HEK293 (cell line): ENCODE measurements around the gene ALOXE3.
A peak's percentile ranks its signal among the peaks of the same experiment; 100 is the strongest.

Source experiments
- GLIS2 ChIP-seq: fragments of 450-650 bp; formaldehyde crosslinking; IDR thresholded peaks from 2 replicates; pipeline ENCODE4 v1.5.1; 2016; ENCODE audit warnings: missing biosample characterization, missing genetic modification characterization
- HIC1 ChIP-seq: fragments of 450-650 bp; formaldehyde crosslinking; IDR thresholded peaks from 2 replicates; pipeline ENCODE4 v1.5.1; 2016; ENCODE audit warnings: missing biosample characterization, missing genetic modification characterization
- IKZF3 ChIP-seq: fragments of 450-650 bp; IDR thresholded peaks from 2 replicates; pipeline ENCODE4 v1.5.0; 2018; ENCODE audit warnings: missing biosample characterization, mild to moderate bottlenecking, missing genetic modification characterization, moderate library complexity
- KLF1 ChIP-seq: fragments of 450-650 bp; formaldehyde crosslinking; IDR thresholded peaks from 2 replicates; pipeline ENCODE4 v1.5.1; 2016; ENCODE audit warnings: missing biosample characterization, missing genetic modification characterization
- MZF1 ChIP-seq: fragments of 450-650 bp; formaldehyde crosslinking; IDR thresholded peaks from 2 replicates; pipeline ENCODE4 v1.5.1; 2017; ENCODE audit warnings: missing biosample characterization, missing genetic modification characterization, borderline replicate concordance
- OSR2 ChIP-seq: fragments of 450-650 bp; formaldehyde crosslinking; IDR thresholded peaks from 2 replicates; pipeline ENCODE4 v1.5.1; 2016; ENCODE audit warnings: missing biosample characterization, missing genetic modification characterization
- PATZ1 ChIP-seq: fragments of 450-650 bp; formaldehyde crosslinking; IDR thresholded peaks from 2 replicates; pipeline ENCODE4 v1.5.1; 2016; ENCODE audit warnings: missing biosample characterization, missing genetic modification characterization
- PRDM4 ChIP-seq: fragments of 450-650 bp; formaldehyde crosslinking; IDR thresholded peaks from 2 replicates; pipeline ENCODE4 v1.5.1; 2017; ENCODE audit warnings: missing biosample characterization, missing genetic modification characterization
- SP2 ChIP-seq: fragments of 450-650 bp; formaldehyde crosslinking; IDR thresholded peaks from 2 replicates; pipeline ENCODE4 v1.5.1; 2016; ENCODE audit warnings: missing biosample characterization, missing genetic modification characterization
- SP3 ChIP-seq: fragments of 450-650 bp; formaldehyde crosslinking; IDR thresholded peaks from 2 replicates; pipeline ENCODE4 v1.5.1; 2016; ENCODE audit warnings: missing biosample characterization, missing genetic modification characterization
- SP7 ChIP-seq: fragments of 450-650 bp; formaldehyde crosslinking; IDR thresholded peaks from 2 replicates; pipeline ENCODE4 v1.5.1; 2016; ENCODE audit warnings: missing biosample characterization, missing genetic modification characterization
- ZBTB1 ChIP-seq: fragments of 450-650 bp; formaldehyde crosslinking; IDR thresholded peaks from 2 replicates; pipeline ENCODE4 v1.5.1; 2016; ENCODE audit warnings: missing biosample characterization, missing genetic modification characterization
- ZNF10 ChIP-seq: fragments of 450-650 bp; formaldehyde crosslinking; IDR thresholded peaks from 2 replicates; pipeline ENCODE4 v1.5.1; 2017; ENCODE audit warnings: missing biosample characterization, missing genetic modification characterization
- ZNF138 ChIP-seq: fragments of 450-650 bp; formaldehyde crosslinking; IDR thresholded peaks from 2 replicates; pipeline ENCODE4 v1.5.1; 2016; ENCODE audit warnings: missing biosample characterization, missing genetic modification characterization, borderline replicate concordance
- ZNF214 ChIP-seq: fragments of 450-650 bp; formaldehyde crosslinking; IDR thresholded peaks from 2 replicates; pipeline ENCODE4 v1.5.1; 2017; ENCODE audit warnings: missing biosample characterization, mild to moderate bottlenecking, missing genetic modification characterization, borderline replicate concordance
- ZNF23 ChIP-seq: fragments of 450-650 bp; formaldehyde crosslinking; IDR thresholded peaks from 2 replicates; pipeline ENCODE4 v1.5.1; 2016; ENCODE audit warnings: missing biosample characterization, missing genetic modification characterization, borderline replicate concordance
- ZNF335 ChIP-seq: fragments of 450-650 bp; formaldehyde crosslinking; conservative IDR thresholded peaks from 2 replicates; pipeline ENCODE4 v1.5.1; 2016; ENCODE audit warnings: missing biosample characterization, missing genetic modification characterization
- ZNF366 ChIP-seq: fragments of 450-650 bp; formaldehyde crosslinking; conservative IDR thresholded peaks from 2 replicates; pipeline ENCODE4 v1.5.1; 2016; ENCODE audit warnings: missing biosample characterization, missing genetic modification characterization
- ZNF426 ChIP-seq: fragments of 450-650 bp; formaldehyde crosslinking; IDR thresholded peaks from 2 replicates; pipeline ENCODE4 v1.5.1; 2017; ENCODE audit warnings: missing biosample characterization, missing genetic modification characterization, mild to moderate bottlenecking, inconsistent platforms, moderate library complexity
- ZNF530 ChIP-seq: fragments of 450-650 bp; formaldehyde crosslinking; IDR thresholded peaks from 2 replicates; pipeline ENCODE4 v1.5.1; 2016; ENCODE audit warnings: low read depth, missing biosample characterization, missing genetic modification characterization
- ZNF558 ChIP-seq: fragments of 450-650 bp; formaldehyde crosslinking; IDR thresholded peaks from 2 replicates; pipeline ENCODE4 v1.5.1; 2016; ENCODE audit warnings: missing biosample characterization, missing genetic modification characterization
- ZNF561 ChIP-seq: fragments of 450-650 bp; IDR thresholded peaks from 2 replicates; pipeline ENCODE4 v1.5.1; 2018; ENCODE audit warnings: missing biosample characterization, missing genetic modification characterization, borderline replicate concordance
- ZNF571 ChIP-seq: fragments of 450-650 bp; formaldehyde crosslinking; IDR thresholded peaks from 2 replicates; pipeline ENCODE4 v1.5.0; 2017; ENCODE audit warnings: missing biosample characterization, missing genetic modification characterization
- ZNF600 ChIP-seq: fragments of 450-650 bp; formaldehyde crosslinking; IDR thresholded peaks from 2 replicates; pipeline ENCODE4 v1.5.1; 2016; ENCODE audit warnings: missing biosample characterization, missing genetic modification characterization
- ZNF629 ChIP-seq: fragments of 450-650 bp; formaldehyde crosslinking; IDR thresholded peaks from 2 replicates; pipeline ENCODE4 v1.5.1; 2017; ENCODE audit warnings: missing biosample characterization, missing genetic modification characterization
- ZNF645 ChIP-seq: fragments of 450-650 bp; formaldehyde crosslinking; IDR thresholded peaks from 2 replicates; pipeline ENCODE4; 2016; ENCODE audit warnings: missing biosample characterization, missing genetic modification characterization
- ZNF701 ChIP-seq: fragments of 450-650 bp; formaldehyde crosslinking; IDR thresholded peaks from 2 replicates; pipeline ENCODE4 v1.5.1; 2016; ENCODE audit warnings: missing biosample characterization, missing genetic modification characterization
- ZNF777 ChIP-seq: fragments of 450-650 bp; formaldehyde crosslinking; IDR thresholded peaks from 2 replicates; pipeline ENCODE4 v1.5.1; 2017; ENCODE audit warnings: missing biosample characterization, missing genetic modification characterization, borderline replicate concordance
- TF ChIP-seq, protein P1 (sequence below): fragments of 450-650 bp; formaldehyde crosslinking; IDR thresholded peaks from 2 replicates; pipeline ENCODE4 v1.5.1; 2017; ENCODE audit warnings: missing biosample characterization, missing genetic modification characterization
- TF ChIP-seq, protein P2 (sequence below): fragments of 450-650 bp; formaldehyde crosslinking; IDR thresholded peaks from 2 replicates; pipeline ENCODE4 v1.5.1; 2017; ENCODE audit warnings: missing biosample characterization, mild to moderate bottlenecking, missing genetic modification characterization, moderate library complexity

The ALOXE3 gene

DNA sequence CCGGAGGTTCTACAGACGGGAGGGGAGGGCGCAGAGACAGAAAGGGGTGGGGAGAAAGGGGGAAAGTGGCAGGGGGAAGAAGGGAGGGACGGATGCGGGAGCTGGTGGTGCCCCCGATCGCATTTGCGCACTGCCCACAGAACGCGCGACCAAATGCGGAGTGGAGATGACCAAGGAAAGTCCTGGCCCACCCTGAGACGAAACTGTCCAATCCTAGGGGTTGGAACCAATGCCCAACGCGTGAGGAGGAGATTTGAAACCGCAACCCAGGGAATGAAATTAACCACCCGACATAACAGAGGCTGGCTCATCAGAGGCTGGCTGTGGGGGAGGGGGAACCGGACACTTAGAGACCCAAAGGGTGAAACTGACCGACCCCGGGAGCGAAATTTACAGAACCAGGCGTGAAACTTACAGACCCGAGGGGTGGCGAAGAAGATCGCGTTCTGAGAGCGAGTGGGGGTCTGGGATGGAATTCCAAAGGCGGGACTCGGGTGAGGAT, 4.2 kb upstream of the ALOXE3 start (continued):
- no peak for TF ChIP-seq ZNF23 (tag by site-specific recombination)
- TF ChIP-seq ZNF138: no peak
- peak; percentile 15; the same call in 1 of the 2 replicates for TF ChIP-seq ZNF629 (tag by site-specific recombination)
- peak; percentile 67; the same call in 1 of the 2 replicates for TF ChIP-seq ZBTB1 (tag by site-specific recombination)
- TF ChIP-seq ZNF571 (tag by site-specific recombination): no peak
- TF ChIP-seq KLF1 (tag by site-specific recombination): no peak
- TF ChIP-seq ZNF701 (tag by site-specific recombination): no peak
- peak; percentile 13; the same call in 1 of the 2 replicates for TF ChIP-seq GLIS2
- TF ChIP-seq, protein P1, sequence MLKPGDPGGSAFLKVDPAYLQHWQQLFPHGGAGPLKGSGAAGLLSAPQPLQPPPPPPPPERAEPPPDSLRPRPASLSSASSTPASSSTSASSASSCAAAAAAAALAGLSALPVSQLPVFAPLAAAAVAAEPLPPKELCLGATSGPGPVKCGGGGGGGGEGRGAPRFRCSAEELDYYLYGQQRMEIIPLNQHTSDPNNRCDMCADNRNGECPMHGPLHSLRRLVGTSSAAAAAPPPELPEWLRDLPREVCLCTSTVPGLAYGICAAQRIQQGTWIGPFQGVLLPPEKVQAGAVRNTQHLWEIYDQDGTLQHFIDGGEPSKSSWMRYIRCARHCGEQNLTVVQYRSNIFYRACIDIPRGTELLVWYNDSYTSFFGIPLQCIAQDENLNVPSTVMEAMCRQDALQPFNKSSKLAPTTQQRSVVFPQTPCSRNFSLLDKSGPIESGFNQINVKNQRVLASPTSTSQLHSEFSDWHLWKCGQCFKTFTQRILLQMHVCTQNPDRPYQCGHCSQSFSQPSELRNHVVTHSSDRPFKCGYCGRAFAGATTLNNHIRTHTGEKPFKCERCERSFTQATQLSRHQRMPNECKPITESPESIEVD (tag by site-specific recombination): no peak
- no peak for TF ChIP-seq ZNF426 (tag by site-specific recombination)
- no peak for TF ChIP-seq ZNF645 (tag by site-specific recombination)
- TF ChIP-seq IKZF3 (tag by site-specific recombination): peak; percentile 39; the same call in 1 of the 2 replicates
- TF ChIP-seq SP3 (tag by site-specific recombination): peak; percentile 71
- TF ChIP-seq PATZ1: peak; percentile 92
- TF ChIP-seq ZNF777 (tag by site-specific recombination): peak; percentile 58; the same call in 1 of the 2 replicates
- TF ChIP-seq ZNF214 (tag by site-specific recombination): no peak
- no peak for TF ChIP-seq SP7 (tag by site-specific recombination)
- TF ChIP-seq ZNF10: peak; percentile 94
- TF ChIP-seq ZNF561: peak; percentile 23; the same call in 1 of the 2 replicates
- 0 out of 2 replicates have a peak, but pooled peaks have one; percentile 31 for TF ChIP-seq MZF1 (tag by site-specific recombination)
- no peak for TF ChIP-seq ZNF530 (tag by site-specific recombination)
- TF ChIP-seq ZNF335 (tag by site-specific recombination): peak; percentile 21; the same call in 1 of the 2 replicates
- TF ChIP-seq ZNF558 (tag by site-specific recombination): no peak
- TF ChIP-seq OSR2 (tag by site-specific recombination): no peak
- peak; percentile 55 for TF ChIP-seq ZNF600 (tag by site-specific recombination)
- peak; percentile 77; the same call in 1 of the 2 replicates for TF ChIP-seq SP2 (tag by site-specific recombination)
- TF ChIP-seq PRDM4 (tag by site-specific recombination): peak; percentile 98
- TF ChIP-seq HIC1: peak; percentile 79
- TF ChIP-seq ZNF366: peak; percentile 84
- TF ChIP-seq, protein P2, sequence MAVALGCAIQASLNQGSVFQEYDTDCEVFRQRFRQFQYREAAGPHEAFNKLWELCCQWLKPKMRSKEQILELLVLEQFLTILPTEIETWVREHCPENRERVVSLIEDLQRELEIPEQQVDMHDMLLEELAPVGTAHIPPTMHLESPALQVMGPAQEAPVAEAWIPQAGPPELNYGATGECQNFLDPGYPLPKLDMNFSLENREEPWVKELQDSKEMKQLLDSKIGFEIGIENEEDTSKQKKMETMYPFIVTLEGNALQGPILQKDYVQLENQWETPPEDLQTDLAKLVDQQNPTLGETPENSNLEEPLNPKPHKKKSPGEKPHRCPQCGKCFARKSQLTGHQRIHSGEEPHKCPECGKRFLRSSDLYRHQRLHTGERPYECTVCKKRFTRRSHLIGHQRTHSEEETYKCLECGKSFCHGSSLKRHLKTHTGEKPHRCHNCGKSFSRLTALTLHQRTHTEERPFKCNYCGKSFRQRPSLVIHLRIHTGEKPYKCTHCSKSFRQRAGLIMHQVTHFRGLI: no peak
